ENCODE data around the gene SYPL1.

SYPL1 gene

GRCh38 chr7:106108991-106109390 lies 3.1 kb downstream of the SYPL1 start:
- no peak for TF ChIP-seq NFIC (IDR thresholded peaks at IDR 0.05)
- no peak for TF ChIP-seq FOXM1 (IDR thresholded peaks at IDR 0.05; ENCODE audit: borderline replicate concordance, low read depth)
- TF ChIP-seq TEAD4 (IDR thresholded peaks at IDR 0.05) = no peak
- no peak for TF ChIP-seq CREB1 (IDR thresholded peaks at IDR 0.05; ENCODE audit: low read depth)
- no peak for TF ChIP-seq ZBTB7A (IDR thresholded peaks at IDR 0.05; ENCODE audit: low read depth)

- TF ChIP-seq RAD21 (IDR thresholded peaks at IDR 0.05; ENCODE audit: low read depth) = no peak
- no peak for TF ChIP-seq NFIC (IDR thresholded peaks at IDR 0.05)
- TF ChIP-seq MAX (IDR thresholded peaks at IDR 0.05) = no peak
- TF ChIP-seq EGR1 (IDR thresholded peaks at IDR 0.05) = no peak
- no peak for TF ChIP-seq YY1 (IDR thresholded peaks at IDR 0.05; ENCODE audit: low read depth)
Observed at GRCh38 chr7:106104721-106105260, 7.3 kb downstream of the SYPL1 start.

GRCh38 chr7:106102387-106102966 lies 9.6 kb downstream of the SYPL1 start:
- TF ChIP-seq YY1 (IDR thresholded peaks at IDR 0.05; ENCODE audit: low read depth) (no peak), CEBPB (IDR thresholded peaks at IDR 0.05) (no peak), NFIC (IDR thresholded peaks at IDR 0.05) (no peak), RAD21 (IDR thresholded peaks at IDR 0.05; ENCODE audit: low read depth) (no peak)

- TF ChIP-seq FOXM1 (IDR thresholded peaks at IDR 0.05; ENCODE audit: borderline replicate concordance, low read depth) = no peak
- TF ChIP-seq RAD21 (IDR thresholded peaks at IDR 0.05; ENCODE audit: low read depth) = no peak
- no peak for TF ChIP-seq CEBPB (IDR thresholded peaks at IDR 0.05)
- no peak for TF ChIP-seq MAX (IDR thresholded peaks at IDR 0.05)
- no peak for TF ChIP-seq ZBTB7A (IDR thresholded peaks at IDR 0.05; ENCODE audit: low read depth)
- TF ChIP-seq TEAD4 (IDR thresholded peaks at IDR 0.05) = no peak
Observed at GRCh38 chr7:106101726-106102125, 10.4 kb downstream of the SYPL1 start.

- TF ChIP-seq TAF1 (IDR thresholded peaks at IDR 0.05; ENCODE audit: low read depth) = no peak
Observed at GRCh38 chr7:106100863-106101629, 11.1 kb downstream of the SYPL1 start.

- TF ChIP-seq USF1 (IDR thresholded peaks at IDR 0.05) = no peak
- TF ChIP-seq MAX (IDR thresholded peaks at IDR 0.05) = no peak
- TF ChIP-seq EP300 (IDR thresholded peaks at IDR 0.05; ENCODE audit: borderline replicate concordance) = no peak
- TF ChIP-seq FOXM1 (IDR thresholded peaks at IDR 0.05; ENCODE audit: borderline replicate concordance, low read depth) = no peak
- TF ChIP-seq NFIC (IDR thresholded peaks at IDR 0.05) = no peak
- no peak for TF ChIP-seq CREB1 (IDR thresholded peaks at IDR 0.05; ENCODE audit: low read depth)
- no peak for TF ChIP-seq CEBPB (IDR thresholded peaks at IDR 0.05)
- TF ChIP-seq TAF1 (IDR thresholded peaks at IDR 0.05; ENCODE audit: low read depth) = no peak
- TF ChIP-seq TCF12 (IDR thresholded peaks at IDR 0.05; ENCODE audit: low read depth) = no peak
- TF ChIP-seq TEAD4 (IDR thresholded peaks at IDR 0.05) = no peak
- no peak for TF ChIP-seq RAD21 (IDR thresholded peaks at IDR 0.05; ENCODE audit: low read depth)
- TF ChIP-seq YY1 (IDR thresholded peaks at IDR 0.05; ENCODE audit: low read depth) = no peak
- TF ChIP-seq REST (IDR thresholded peaks at IDR 0.05; ENCODE audit: low read depth) = no peak
Observed at GRCh38 chr7:106099539-106099938, 12.6 kb downstream of the SYPL1 start.

- TF ChIP-seq TEAD4 (IDR thresholded peaks at IDR 0.05) (no peak), YY1 (IDR thresholded peaks at IDR 0.05; ENCODE audit: low read depth) (no peak)
Observed at GRCh38 chr7:106098889-106099288, 13.2 kb downstream of the SYPL1 start.

GRCh38 chr7:106095634-106096033 lies 16.5 kb downstream of the SYPL1 start:
- TF ChIP-seq NFIC (IDR thresholded peaks at IDR 0.05) = no peak
- TF ChIP-seq EGR1 (IDR thresholded peaks at IDR 0.05) = no peak
- no peak for TF ChIP-seq CEBPB (IDR thresholded peaks at IDR 0.05)
- TF ChIP-seq CREB1 (IDR thresholded peaks at IDR 0.05; ENCODE audit: low read depth) = no peak
- TF ChIP-seq EP300 (IDR thresholded peaks at IDR 0.05; ENCODE audit: borderline replicate concordance) = no peak
- TF ChIP-seq MAX (IDR thresholded peaks at IDR 0.05) = no peak
- TF ChIP-seq RAD21 (IDR thresholded peaks at IDR 0.05; ENCODE audit: low read depth) = no peak
- TF ChIP-seq USF1 (IDR thresholded peaks at IDR 0.05) = no peak
- no peak for TF ChIP-seq TCF12 (IDR thresholded peaks at IDR 0.05; ENCODE audit: low read depth)
- no peak for TF ChIP-seq TEAD4 (IDR thresholded peaks at IDR 0.05)
- no peak for TF ChIP-seq TAF1 (IDR thresholded peaks at IDR 0.05; ENCODE audit: low read depth)
- no peak for TF ChIP-seq ZBTB7A (IDR thresholded peaks at IDR 0.05; ENCODE audit: low read depth)
- TF ChIP-seq FOXM1 (IDR thresholded peaks at IDR 0.05; ENCODE audit: borderline replicate concordance, low read depth) = no peak
- TF ChIP-seq YY1 (IDR thresholded peaks at IDR 0.05; ENCODE audit: low read depth) = no peak

Data from Ishikawa (cell line).